Liver (tissue), 3 donors: ENCODE results near the gene SLC6A5.
A peak's percentile ranks its signal among the peaks of the same experiment; 100 is the strongest.

Experiments
- CTCF ChIP-seq: fragments of 150-350 bp; IDR thresholded peaks from 2 replicates; pipeline ENCODE4 v1.5.1; 2017; ENCODE audit warnings: improper control_type of control experiment, low read depth, low read length; ENCODE audit not compliant: missing input control
- EGR1 ChIP-seq, 2 donors: IDR thresholded peaks; 2 replicates each; pipeline ENCODE4 v1.6.1; 2016 to 2018; ENCODE audit warnings: antibody characterized with exemption in 2 of 2, low read depth in 2 of 2
- MAX ChIP-seq: IDR thresholded peaks from 2 replicates; pipeline ENCODE4 v1.6.1; 2016; ENCODE audit warnings: antibody characterized with exemption
- RAD21 ChIP-seq, 2 donors: IDR thresholded peaks; 2 replicates each; pipeline ENCODE4 v1.6.1; 2016; ENCODE audit warnings: antibody characterized with exemption in 2 of 2, mild to moderate bottlenecking in 2 of 2
- REST ChIP-seq: IDR thresholded peaks from 2 replicates; pipeline ENCODE4 v1.6.1; 2016; ENCODE audit warnings: antibody characterized with exemption, mild to moderate bottlenecking
- TAF1 ChIP-seq: conservative IDR thresholded peaks from 2 replicates; pipeline ENCODE4 v1.6.1; 2016; ENCODE audit warnings: antibody characterized with exemption, mild to moderate bottlenecking
- donor health status: healthy.
- donor health status: healthy.

GRCh38 chr11:20647976-20648565 is 48.7 kb downstream of the SLC6A5 start:
- no peak for TF ChIP-seq TAF1
- peak; percentile 93 for TF ChIP-seq CTCF
- no peak for TF ChIP-seq MAX
- no peak for TF ChIP-seq EGR1 (IDR thresholded peaks at IDR 0.05; ENCODE audit: low read depth in 2 of 2)
- TF ChIP-seq RAD21 (IDR thresholded peaks at IDR 0.05): peak; percentile 90 to 94
- TF ChIP-seq REST: no peak
